GM21528 (cell line): ENCODE measurements around the gene CCNI.
A peak's percentile ranks its signal among the peaks of the same experiment; 100 is the strongest.
"Not testable (repeated sequence)": the region's sequence is repeated elsewhere in the genome, so short reads cannot be mapped to it uniquely, and the experiment has no call there.

Experiments
- ATAC-seq: cut with Tn5 transposase; IDR thresholded peaks from one replicate; pipeline ENCODE4 v1.9.1; 2021; ENCODE audit warnings: mild to moderate bottlenecking, moderate library complexity; ENCODE audit not compliant: unreplicated experiment, low FRiP score

CCNI gene

GRCh38 chr4:77082886-77083608 is 7.3 kb upstream of the CCNI start:
- ATAC-seq: no peak

GRCh38 chr4:77080806-77081205 is 5.0 kb upstream of the CCNI start:
- not testable (repeated sequence) for ATAC-seq

GRCh38 chr4:77079281-77079680 is 3.5 kb upstream of the CCNI start:
- ATAC-seq: no peak

- no peak for ATAC-seq
These were observed 2.6 kb upstream of the CCNI start for GRCh38 chr4:77078401-77078800.

GRCh38 chr4:77076889-77077635 is 1.3 kb upstream of the CCNI start:
- no peak for ATAC-seq

DNA sequence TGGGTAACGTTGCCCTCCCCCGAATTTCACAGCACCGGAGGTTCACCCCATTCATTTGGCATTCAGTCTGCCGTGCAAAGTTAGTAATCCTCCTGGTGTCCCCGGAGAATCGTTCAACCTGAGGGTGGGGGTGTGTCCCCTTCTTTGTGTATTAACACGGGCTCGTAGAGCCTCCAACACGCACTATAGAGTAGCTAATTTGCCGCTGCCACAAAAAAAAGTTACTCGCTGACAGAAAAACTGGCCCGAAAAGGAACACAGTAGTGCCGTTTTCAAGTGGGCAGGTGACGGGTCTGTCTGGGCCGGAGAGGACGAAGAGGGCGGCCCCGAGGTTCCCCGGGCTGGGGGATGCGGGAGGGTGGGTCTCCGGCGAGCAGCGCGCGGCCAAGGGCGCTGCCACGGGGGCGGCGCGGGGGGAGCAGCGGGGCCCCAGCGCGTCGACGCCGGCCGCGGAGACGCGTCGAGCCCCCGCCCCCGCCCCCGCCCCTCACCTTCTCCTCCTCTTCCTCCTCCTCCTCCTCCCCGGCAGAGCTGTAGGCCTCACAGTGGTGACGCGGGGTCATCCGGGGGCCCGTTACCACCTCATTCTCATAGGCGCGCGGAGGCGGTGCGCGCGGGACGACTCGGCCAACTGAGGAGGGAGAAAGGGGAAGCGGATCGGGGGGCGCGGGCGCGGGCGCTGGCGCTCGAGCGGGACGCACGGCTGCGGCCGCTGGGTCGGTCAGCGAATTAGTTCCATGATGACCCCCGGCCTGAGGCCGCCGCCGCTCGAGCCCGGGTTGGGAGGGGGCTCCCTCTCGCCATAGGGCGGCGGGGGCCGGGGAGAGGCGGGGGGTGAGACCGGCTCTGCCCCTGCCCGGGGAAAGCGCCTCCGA is 571 bp downstream of the CCNI start:
- peak; percentile 65 for ATAC-seq

DNA sequence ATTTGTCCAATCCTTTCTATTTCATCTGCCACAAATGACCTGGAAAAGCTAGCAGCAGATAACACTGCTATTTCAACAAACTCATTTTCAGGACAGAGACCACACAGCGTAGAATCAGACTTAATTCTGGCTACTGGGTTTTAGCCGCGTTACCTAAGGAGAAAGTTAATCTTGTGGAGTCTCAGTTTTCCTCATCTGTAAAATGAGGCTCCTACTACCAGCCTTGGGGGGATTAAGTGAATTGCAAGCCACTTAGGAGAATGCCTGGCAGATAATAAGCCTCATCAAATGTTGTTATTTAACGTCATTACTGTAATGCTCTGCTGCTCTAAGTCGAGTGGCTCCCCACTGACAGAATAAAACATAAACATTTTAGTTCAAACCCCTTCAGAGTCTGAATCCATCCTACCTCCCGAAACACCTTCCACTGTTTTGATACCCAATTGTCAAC is 1.4 kb downstream of the CCNI start:
- no peak for ATAC-seq

DNA sequence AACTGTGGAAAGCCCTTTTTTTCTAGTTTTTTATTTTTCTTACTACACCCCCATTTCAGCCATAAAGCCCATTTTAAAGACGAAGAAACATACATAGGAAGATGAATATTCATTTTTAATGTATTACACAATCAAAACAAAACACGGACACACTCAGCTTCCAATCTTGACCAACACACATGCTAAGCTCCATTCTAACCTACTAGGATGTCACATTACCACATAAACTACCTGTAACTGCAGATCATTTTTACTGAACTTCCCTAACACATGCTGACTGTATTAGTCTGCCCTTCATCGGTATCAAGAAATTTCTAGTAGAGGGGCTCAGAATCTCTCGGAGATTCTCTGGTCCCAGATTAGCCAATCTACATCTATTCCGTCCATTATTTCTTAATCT is 1.8 kb downstream of the CCNI start:
- no peak for ATAC-seq

- no peak for ATAC-seq
These were observed 2.5 kb downstream of the CCNI start for GRCh38 chr4:77073106-77073809.

DNA sequence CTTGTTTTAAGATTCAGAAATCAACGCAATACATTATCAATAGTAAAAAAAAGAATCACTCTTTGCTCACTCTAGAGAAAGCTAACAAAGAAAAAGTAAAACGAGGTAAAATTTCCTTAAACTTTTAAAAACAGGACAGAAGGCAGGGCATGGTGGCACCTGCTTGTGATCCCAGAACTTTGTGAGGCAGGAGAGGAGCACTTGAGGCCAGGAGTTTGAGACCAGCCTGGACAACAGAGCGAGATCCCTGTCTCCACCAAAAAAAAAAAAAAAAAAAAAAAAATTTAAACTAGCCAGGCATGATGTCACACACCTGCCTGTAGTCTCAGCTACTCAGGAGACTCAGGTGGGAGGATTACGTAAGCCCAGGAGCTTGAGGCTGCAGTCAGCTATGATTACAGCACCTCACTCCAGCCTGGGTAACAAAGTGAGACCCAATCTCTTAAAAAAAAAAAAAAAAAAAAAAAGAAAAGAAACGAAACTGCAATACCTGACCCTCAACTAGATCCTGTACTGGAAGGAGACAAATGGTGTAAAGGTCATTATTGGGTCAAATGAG is 3.5 kb downstream of the CCNI start:
- ATAC-seq: no peak

DNA sequence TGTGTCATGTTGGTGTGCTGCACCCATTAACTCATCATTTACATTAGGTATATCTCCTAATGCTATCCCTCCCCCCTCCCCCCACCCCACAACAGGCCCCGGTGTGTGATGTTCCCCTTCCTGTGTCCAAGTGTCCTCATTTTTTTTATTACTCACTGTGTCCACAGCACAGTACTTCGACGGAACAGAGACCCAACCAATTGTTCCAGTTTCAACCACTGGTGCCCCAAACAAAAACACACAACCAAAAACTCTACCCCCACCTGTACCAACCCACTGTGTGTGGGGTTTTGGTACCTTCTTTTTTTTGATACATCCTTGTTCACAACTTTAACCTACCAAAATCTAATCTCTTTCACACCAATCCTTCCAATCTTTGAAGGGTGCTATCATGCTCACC is 6.3 kb downstream of the CCNI start:
- not testable (repeated sequence) for ATAC-seq

GRCh38 chr4:77065382-77065781 is 10.4 kb downstream of the CCNI start:
- no peak for ATAC-seq

GRCh38 chr4:77062856-77063255 is 12.9 kb downstream of the CCNI start:
- no peak for ATAC-seq

DNA sequence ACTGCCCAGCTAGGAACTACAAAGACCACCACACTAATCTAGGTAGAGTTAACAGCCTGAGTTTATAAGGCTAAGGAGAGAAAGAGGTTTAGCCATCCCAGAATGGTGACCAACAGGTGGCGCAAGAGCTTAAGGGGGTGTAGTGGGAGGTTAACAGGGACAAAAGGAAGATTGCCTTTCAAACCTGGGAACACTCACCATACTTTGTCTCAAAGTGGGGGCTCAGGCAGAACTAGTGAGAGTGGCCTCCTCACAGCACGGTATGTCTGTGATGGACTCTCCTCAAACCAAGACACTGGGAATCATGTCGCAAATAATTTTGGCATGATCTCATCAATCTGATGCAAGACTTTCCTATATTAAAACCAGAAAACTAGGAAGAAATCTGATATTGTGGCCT is 23.4 kb downstream of the CCNI start:
- no peak for ATAC-seq

DNA sequence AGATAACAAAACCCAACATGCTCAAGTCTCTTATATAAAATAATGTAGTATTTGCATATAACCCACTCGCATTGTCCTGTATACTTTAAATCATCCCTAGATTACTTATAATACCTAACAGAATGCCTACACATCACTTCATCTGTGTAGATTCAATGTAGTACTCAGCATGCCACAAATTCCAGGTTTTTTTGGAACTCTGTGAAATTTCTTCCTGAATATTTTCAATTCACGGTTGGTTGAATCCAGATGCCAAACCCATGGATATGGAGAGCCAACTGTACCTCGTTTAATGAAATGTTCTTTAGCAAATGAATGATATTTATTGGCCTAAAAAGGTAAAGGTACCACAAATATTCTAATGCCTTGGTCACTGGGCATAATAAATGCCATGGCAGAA is 24.8 kb downstream of the CCNI start:
- ATAC-seq: no peak

DNA sequence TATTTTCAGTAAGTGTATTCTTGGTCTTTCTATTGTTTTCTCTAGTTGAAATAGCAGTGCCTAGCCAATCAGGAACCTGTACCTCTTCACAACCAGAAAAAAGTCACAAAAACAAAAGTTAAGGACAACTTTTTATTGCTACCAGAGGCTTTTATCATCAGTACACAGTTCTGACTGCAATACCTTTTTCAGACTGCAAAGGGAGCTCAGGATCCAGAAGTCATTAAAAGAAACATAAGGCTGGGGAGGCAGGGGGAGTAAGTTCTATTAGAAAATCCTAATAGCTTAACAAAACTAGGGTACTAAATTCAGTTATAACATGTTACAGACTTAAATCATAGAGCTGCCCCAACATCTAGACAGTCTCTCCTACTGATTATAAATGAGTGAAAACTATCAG is 28.8 kb downstream of the CCNI start:
- no peak for ATAC-seq

GRCh38 chr4:77045490-77045889 is 30.3 kb downstream of the CCNI start:
- no peak for ATAC-seq

- no peak for ATAC-seq
These were observed 31.2 kb downstream of the CCNI start for GRCh38 chr4:77044461-77045150.

DNA sequence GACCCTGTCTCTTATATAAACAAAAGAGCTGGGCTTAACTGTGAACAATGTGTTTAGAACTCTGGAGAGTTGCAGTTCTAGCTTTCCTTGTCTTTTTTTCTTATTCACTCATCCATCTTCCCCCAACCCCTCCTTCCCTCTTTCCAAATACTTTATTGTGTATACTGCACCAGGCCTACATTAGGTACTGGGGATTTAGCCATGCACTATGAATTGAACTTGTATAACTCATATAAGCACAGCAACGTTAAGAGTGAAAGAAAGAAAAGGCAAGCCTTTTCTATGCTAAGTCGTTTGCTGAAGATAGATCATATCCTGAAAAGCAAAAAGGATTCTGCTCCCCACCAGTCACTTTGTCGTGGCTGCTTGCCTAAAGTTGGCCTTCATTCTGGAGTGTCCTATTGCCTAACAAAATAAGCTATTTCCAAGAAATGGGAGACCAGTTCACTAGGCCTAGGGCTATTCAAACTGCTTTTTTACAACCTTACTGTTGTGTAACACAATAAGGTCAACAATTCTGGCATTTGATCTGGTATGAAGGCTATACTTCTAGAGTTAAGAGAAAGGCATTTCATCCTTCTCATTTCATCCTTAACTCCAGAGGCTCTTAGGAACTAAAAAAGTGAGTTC is 32.2 kb downstream of the CCNI start:
- ATAC-seq: no peak
